Measurements from ENCODE around the gene TMEM156. TPM values are rescaled to one million over a fixed set of nuclear protein-coding genes. Genes with fewer than 3 reads are reported as not detected.

TMEM156 gene
- total RNA-seq, 2 donors from 2014 or later, result 0.77 TPM; not detected in 1

GRCh38 chr4:39043861-39044363, 11.7 kb upstream of the TMEM156 start:
- H3K9ac ChIP-seq (ENCODE audit: low read depth in 2 of 2, low read length in 2 of 2), result peak overlapping the region in 1 of 2 donors; percentile 52
- DNase-seq, result no peak
- no peaks in the 10 kb centered on the region for H3K27me3 ChIP-seq
- peak overlapping the region; percentile 59 for H3K4me3 ChIP-seq
- H3K9me3 ChIP-seq, result no peaks in the 10 kb centered on the region
- TF ChIP-seq, protein P1, sequence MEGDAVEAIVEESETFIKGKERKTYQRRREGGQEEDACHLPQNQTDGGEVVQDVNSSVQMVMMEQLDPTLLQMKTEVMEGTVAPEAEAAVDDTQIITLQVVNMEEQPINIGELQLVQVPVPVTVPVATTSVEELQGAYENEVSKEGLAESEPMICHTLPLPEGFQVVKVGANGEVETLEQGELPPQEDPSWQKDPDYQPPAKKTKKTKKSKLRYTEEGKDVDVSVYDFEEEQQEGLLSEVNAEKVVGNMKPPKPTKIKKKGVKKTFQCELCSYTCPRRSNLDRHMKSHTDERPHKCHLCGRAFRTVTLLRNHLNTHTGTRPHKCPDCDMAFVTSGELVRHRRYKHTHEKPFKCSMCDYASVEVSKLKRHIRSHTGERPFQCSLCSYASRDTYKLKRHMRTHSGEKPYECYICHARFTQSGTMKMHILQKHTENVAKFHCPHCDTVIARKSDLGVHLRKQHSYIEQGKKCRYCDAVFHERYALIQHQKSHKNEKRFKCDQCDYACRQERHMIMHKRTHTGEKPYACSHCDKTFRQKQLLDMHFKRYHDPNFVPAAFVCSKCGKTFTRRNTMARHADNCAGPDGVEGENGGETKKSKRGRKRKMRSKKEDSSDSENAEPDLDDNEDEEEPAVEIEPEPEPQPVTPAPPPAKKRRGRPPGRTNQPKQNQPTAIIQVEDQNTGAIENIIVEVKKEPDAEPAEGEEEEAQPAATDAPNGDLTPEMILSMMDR (IDR thresholded peaks at IDR 0.05), result no peak
- peak overlapping the region; percentile 81 for H3K27ac ChIP-seq
- no peaks in the 10 kb centered on the region for H3K36me3 ChIP-seq
- no peaks in the 10 kb centered on the region for H3K4me1 ChIP-seq
- intact Hi-C loops (cut with DNase I), result no loop called here

GRCh38 chr4:39043058-39043860, 11.1 kb upstream of the TMEM156 start:
- Histone ChIP-seq H3K27me3 (no peaks in the 10 kb centered on the region), H3K27ac (peak overlapping the region; percentile 81), H3K9ac (ENCODE audit: low read depth in 2 of 2, low read length in 2 of 2) (peak overlapping the region in 1 of 2 donors; percentile 52), H3K9me3 (no peaks in the 10 kb centered on the region), H3K4me1 (no peaks in the 10 kb centered on the region), H3K4me3 (no peak overlapping the region), H3K36me3 (no peaks in the 10 kb centered on the region)
- intact Hi-C loops (cut with DNase I), result no loop called here
- TF ChIP-seq, protein P1 (IDR thresholded peaks at IDR 0.05), result no peak
- DNase-seq, result no peak

DNA sequence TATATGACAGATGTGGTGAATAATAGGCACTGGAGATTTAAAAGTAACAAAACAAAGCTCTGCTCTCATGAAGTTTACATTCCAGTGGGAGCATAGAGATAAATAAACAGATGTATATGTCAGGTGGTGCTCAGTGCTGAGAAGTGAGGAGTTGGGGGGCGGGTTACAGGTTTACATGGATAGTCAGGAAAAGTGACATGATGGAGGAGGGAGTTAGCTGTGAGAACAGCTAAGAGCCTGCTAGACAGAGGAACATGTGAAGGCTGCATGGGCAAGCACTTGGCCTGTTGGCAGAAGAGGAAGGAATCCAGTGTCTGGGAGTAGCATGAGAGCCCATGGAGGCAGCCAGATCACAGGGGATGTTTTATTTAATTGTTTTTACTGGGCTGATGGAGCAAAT, 10.2 kb upstream of the TMEM156 start:
- H3K27ac ChIP-seq, result no peak overlapping the region
- TF ChIP-seq, protein P1 (IDR thresholded peaks at IDR 0.05), result no peak
- intact Hi-C loops (cut with DNase I), result no loop called here
- no peak overlapping the region for H3K9ac ChIP-seq (ENCODE audit: low read depth in 2 of 2, low read length in 2 of 2)
- H3K27me3 ChIP-seq, result no peaks in the 10 kb centered on the region
- DNase-seq, result no peak
- no peaks in the 10 kb centered on the region for H3K4me1 ChIP-seq
- no peaks in the 10 kb centered on the region for H3K36me3 ChIP-seq
- no peaks in the 10 kb centered on the region for H3K9me3 ChIP-seq
- no peak overlapping the region for H3K4me3 ChIP-seq

DNA sequence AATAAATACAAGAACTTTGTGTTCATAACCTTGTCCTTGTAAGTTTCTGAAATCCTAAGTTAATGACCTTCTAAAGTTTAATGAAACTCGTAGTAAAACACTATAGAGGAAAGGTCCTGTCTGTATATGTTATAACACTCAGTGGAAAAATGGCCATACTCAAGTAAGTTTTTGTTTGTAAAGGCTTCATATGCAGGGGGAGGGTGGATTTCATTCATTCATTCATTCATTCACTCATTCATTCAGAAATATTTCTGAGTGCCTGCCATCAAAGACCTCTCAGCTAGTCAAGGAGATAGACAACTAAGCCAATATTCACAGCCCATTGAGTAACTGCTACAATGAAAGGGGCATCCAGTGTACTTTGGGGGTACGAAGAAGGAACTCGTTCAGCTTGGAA, 6.9 kb upstream of the TMEM156 start:
- intact Hi-C loops (cut with DNase I), result no loop called here
- no peaks in the 10 kb centered on the region for H3K36me3 ChIP-seq
- no peak overlapping the region for H3K27ac ChIP-seq
- H3K4me1 ChIP-seq, result no peaks in the 10 kb centered on the region
- H3K9me3 ChIP-seq, result no peaks in the 10 kb centered on the region
- no peak overlapping the region for H3K4me3 ChIP-seq
- DNase-seq, result no peak
- H3K27me3 ChIP-seq, result no peaks in the 10 kb centered on the region
- TF ChIP-seq, protein P1 (IDR thresholded peaks at IDR 0.05), result no peak
- no peak overlapping the region for H3K9ac ChIP-seq (ENCODE audit: low read depth in 2 of 2, low read length in 2 of 2)

DNA sequence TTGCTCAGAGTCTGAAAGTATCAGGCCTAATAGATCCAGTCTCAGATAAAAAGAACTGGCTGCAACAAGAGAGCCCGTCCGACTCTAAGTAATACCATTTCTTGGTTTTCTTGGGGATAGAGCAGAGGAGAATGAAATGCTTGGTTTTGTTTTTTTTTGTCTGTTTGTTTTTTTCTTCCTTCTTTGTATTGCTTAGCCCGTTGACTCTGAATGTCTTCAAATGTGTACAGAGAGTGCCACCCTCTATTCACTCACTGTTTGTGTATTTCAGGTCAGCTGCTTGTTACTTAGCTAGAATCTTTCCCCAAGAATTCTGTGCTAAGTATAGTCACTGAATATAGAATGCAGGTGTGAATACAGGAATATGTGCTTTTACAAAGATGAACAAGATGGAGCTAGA, 5.7 kb upstream of the TMEM156 start:
- TF ChIP-seq, protein P1 (IDR thresholded peaks at IDR 0.05), result no peak
- no peak for DNase-seq
- Histone ChIP-seq H3K27me3 (no peaks in the 10 kb centered on the region), H3K9me3 (no peaks in the 10 kb centered on the region), H3K27ac (no peak overlapping the region), H3K4me3 (no peak overlapping the region), H3K4me1 (no peaks in the 10 kb centered on the region), H3K36me3 (no peaks in the 10 kb centered on the region), H3K9ac (ENCODE audit: low read depth in 2 of 2, low read length in 2 of 2) (no peak overlapping the region)
- intact Hi-C loops (cut with DNase I), result no loop called here
